ENCODE results near the gene B4GALNT3. TPM values are rescaled to one million over a fixed set of nuclear protein-coding genes. Genes with fewer than 3 reads are reported as not detected.
"Not testable (repeated sequence)": the region's sequence is repeated elsewhere in the genome, so short reads cannot be mapped to it uniquely, and the experiment has no call there.

Gene B4GALNT3
- 10 to 100 TPM in 3 of 4 donors, 1 to 10 TPM in 1; 9.7 to 45.3 (median 18.4) TPM for total RNA-seq

DNA sequence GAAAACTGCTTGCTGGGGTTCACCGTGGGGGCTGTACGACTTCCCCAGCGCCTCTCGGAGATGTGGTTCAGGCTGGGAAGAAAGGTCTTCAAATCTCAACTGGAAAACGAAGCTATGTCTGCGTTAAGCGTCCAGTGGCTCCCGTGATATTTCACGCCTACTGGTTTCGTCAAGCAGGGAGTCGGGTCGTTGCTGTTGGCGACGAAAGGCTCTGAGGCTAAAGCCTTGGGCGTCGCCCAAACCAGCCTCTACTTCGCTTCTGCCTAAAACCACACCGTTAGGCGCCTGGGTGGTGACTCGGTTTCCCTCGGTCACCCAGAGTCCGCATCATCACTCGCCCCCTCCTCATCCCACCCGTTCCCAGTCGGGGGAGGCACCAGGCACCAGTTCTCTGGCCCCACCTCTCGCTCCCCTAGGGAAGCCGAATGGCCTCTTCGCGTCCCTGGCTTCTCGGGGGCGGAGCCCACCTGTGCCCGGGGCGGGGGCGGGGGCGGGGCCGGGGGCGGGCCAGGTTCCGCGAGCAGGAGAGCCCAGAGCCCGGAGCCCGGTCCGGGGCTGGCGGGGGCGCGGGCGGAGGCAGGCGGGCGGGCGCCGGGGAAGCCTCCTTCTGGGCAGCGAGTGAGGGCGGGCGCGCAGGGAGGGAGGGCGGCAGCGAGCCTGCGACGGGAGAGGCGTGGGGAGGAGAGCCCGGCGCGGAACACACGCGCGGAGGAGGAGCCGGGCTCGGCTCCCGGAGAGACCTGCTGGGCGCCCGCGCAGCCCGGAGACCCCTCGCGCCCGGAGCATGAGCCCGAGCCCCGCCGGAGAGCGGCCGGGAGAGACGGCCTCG lies at the start of gene B4GALNT3:
TSS of gene B4GALNT3 (plus strand) at position 510 of the 829 bp plus-strand sequence. CDS start 438 bp downstream, outside the sequence.
- DNase-seq: no peak
- 12 to 13% methylated on average over 16 to 17 of the region's 82 CpGs for WGBS, 2 donors
- peak within 1 kb of the TSS; percentile 22 to 71 (median 60) for H3K27ac ChIP-seq

DNA sequence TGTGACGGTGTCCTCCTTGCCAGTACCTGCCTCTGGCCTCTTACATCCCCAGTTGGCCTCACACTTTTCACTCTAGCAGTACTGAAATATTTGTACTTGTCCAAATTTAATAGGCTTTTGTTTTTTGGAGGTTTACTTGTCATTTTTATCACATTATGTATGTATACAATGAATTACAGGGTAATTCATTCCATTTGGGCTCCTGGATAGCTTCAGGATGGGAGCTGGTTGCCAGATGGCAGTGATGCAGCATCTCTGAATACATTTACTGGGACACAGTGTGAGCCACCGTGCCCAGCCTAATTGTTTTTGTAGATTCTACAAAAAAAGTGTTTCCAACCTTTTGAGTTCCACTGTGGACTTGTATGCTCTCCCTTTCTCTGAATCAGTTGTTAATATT lies 44.9 kb upstream of the B4GALNT3 start:
- WGBS, 2 donors: 85 to 93% methylated on average over 2 of the region's 2 CpGs
- intact Hi-C loops (cut with DNase I): no loop called here
- no peak for DNase-seq
- no peak overlapping the region for H3K4me3 ChIP-seq
- H3K4me1 ChIP-seq: no peaks in the 10 kb centered on the region
- no peaks in the 10 kb centered on the region for H3K9me3 ChIP-seq
- no peak overlapping the region for H3K27ac ChIP-seq
- H3K27me3 ChIP-seq: no peaks in the 10 kb centered on the region
- TF ChIP-seq POLR2A (IDR thresholded peaks at IDR 0.05): no peak
- TF ChIP-seq, protein P1, sequence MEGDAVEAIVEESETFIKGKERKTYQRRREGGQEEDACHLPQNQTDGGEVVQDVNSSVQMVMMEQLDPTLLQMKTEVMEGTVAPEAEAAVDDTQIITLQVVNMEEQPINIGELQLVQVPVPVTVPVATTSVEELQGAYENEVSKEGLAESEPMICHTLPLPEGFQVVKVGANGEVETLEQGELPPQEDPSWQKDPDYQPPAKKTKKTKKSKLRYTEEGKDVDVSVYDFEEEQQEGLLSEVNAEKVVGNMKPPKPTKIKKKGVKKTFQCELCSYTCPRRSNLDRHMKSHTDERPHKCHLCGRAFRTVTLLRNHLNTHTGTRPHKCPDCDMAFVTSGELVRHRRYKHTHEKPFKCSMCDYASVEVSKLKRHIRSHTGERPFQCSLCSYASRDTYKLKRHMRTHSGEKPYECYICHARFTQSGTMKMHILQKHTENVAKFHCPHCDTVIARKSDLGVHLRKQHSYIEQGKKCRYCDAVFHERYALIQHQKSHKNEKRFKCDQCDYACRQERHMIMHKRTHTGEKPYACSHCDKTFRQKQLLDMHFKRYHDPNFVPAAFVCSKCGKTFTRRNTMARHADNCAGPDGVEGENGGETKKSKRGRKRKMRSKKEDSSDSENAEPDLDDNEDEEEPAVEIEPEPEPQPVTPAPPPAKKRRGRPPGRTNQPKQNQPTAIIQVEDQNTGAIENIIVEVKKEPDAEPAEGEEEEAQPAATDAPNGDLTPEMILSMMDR (IDR thresholded peaks at IDR 0.05): no peak
- H3K36me3 ChIP-seq: peaks cover 0 to 85% (median 11%) of the 10 kb centered on the region in 3 donors

More for the DNA sequence above, at the start of gene B4GALNT3:
- H3K36me3 ChIP-seq: no peaks in the 10 kb centered on the region
- intact Hi-C loops (cut with DNase I): no loop called here
- H3K4me1 ChIP-seq: peaks cover 14 to 24% (median 19%) of the 10 kb centered on the region in 3 donors
- H3K9me3 ChIP-seq: no peaks in the 10 kb centered on the region
- peak within 1 kb of the TSS; percentile 54 to 82 (median 67) for H3K4me3 ChIP-seq
- TF ChIP-seq POLR2A (IDR thresholded peaks at IDR 0.05): peak in 1 of 4 donors; percentile 59
- TF ChIP-seq, protein P1 (IDR thresholded peaks at IDR 0.05): no peak
- H3K27me3 ChIP-seq: peaks cover 0 to 61% (median 0%) of the 10 kb centered on the region in 4 donors

DNA sequence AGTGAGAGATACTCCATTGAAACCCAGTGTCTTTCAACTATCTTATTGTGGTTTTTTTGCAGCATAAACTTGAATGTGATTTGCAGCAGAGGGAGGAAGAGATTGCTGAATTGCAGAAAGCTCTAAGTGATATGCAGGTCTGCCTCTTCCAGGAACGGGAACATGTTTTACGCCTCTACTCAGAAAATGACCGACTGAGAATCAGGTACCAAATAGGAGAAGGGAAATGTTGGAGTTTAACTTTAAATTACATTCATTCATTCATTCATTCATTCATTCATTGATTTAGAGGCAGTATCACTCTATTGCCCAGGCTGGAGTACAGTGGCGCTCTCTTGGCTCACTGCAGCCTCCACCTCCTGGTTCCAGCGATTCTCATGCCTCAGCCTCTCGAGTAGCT lies 41.3 kb upstream of the B4GALNT3 start:
- Histone ChIP-seq H3K9me3 (no peaks in the 10 kb centered on the region), H3K27ac (no peak overlapping the region), H3K4me3 (no peak overlapping the region), H3K36me3 (peaks cover 0 to 62% (median 4%) of the 10 kb centered on the region in 3 donors), H3K27me3 (no peaks in the 10 kb centered on the region), H3K4me1 (no peaks in the 10 kb centered on the region)
- intact Hi-C loops (cut with DNase I): no loop called here
- no peak for TF ChIP-seq POLR2A (IDR thresholded peaks at IDR 0.05)
- TF ChIP-seq, protein P1 (IDR thresholded peaks at IDR 0.05): no peak
- 94% methylated on average over 6 of the region's 6 CpGs for WGBS, 2 donors
- DNase-seq: no peak

DNA sequence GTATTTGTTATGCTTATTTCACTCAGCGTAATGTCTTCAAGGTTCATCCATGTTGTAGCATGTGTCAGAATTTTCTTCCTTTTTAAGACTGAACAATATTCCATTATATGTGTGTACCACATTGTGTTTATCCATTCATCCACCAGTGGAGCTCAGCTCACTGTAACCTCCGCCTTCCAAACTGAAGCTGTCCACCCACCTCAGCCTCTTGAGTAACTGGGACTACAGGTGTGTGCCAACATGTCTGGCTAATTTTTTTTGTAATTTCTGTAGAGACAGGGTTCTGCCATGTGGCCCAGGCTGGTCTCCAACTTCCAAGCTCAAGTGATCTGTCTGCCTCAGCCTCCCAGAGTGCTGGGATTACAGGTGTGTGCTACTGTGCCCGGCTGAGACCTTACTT lies 37.2 kb upstream of the B4GALNT3 start:
- no peaks in the 10 kb centered on the region for H3K4me1 ChIP-seq
- H3K4me3 ChIP-seq: no peak overlapping the region
- H3K36me3 ChIP-seq: peaks cover 0 to 57% (median 4%) of the 10 kb centered on the region in 3 donors
- DNase-seq: no peak
- no peaks in the 10 kb centered on the region for H3K9me3 ChIP-seq
- TF ChIP-seq, protein P1 (IDR thresholded peaks at IDR 0.05): no peak
- no peak for TF ChIP-seq POLR2A (IDR thresholded peaks at IDR 0.05)
- intact Hi-C loops (cut with DNase I): no loop called here
- WGBS, 2 donors: 83 to 89% methylated on average over 3 of the region's 3 CpGs
- H3K27ac ChIP-seq: no peak overlapping the region
- H3K27me3 ChIP-seq: no peaks in the 10 kb centered on the region

DNA sequence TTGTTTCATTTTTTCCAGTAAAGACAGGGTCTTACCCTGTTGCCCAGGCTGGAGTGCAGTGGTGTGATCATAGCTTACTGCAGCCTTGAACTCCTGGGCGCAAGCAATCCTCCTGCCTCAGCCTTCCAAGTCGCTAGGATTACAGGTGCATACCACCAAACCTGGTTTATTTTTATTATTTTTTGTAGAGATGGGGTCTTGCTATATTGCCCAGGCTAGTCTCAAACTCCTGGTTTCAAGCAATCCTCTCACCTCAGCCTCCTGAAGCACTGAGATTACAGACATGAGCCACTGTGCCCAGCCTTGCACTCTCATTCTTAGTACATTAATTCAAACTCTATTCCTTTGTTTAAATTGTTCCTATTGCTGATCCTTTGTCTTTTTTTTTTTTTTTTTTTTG lies 24.0 kb upstream of the B4GALNT3 start:
- H3K9me3 ChIP-seq; H3K4me1 ChIP-seq; H3K27me3 ChIP-seq; H3K4me3 ChIP-seq; DNase-seq; H3K27ac ChIP-seq; intact Hi-C loops (cut with DNase I): not testable (repeated sequence)
- 84 to 98% methylated on average over 2 of the region's 2 CpGs for WGBS, 2 donors
- H3K36me3 ChIP-seq: peaks cover 0 to 98% (median 0%) of the 10 kb centered on the region in 3 donors
